ENCODE data around the gene SLC19A3. TPM values are rescaled to one million over a fixed set of nuclear protein-coding genes. Genes with fewer than 3 reads are reported as not detected.

Gene SLC19A3
- total RNA-seq, 2 donors from 2014 or later, result 6.4 to 19.6 TPM

- H3K27ac ChIP-seq, result no peak overlapping the region
- no peaks in the 10 kb centered on the region for H3K27me3 ChIP-seq
- H3K4me3 ChIP-seq, result no peak overlapping the region
- no peak for TF ChIP-seq CTCF (IDR thresholded peaks at IDR 0.05)
- H3K9me3 ChIP-seq, result no peaks in the 10 kb centered on the region
- DNase-seq, result no peak
- no peaks in the 10 kb centered on the region for H3K4me1 ChIP-seq
- intact Hi-C loops (cut with DNase I), result no loop called here
- H3K9ac ChIP-seq (ENCODE audit: low read depth in 2 of 2, low read length in 2 of 2), result no peak overlapping the region
- H3K36me3 ChIP-seq, result no peaks in the 10 kb centered on the region
Observed at GRCh38 chr2:227643990-227644551, 73.8 kb downstream of the SLC19A3 start.

GRCh38 chr2:227642656-227643055, 75.2 kb downstream of the SLC19A3 start:
- no peak for TF ChIP-seq CTCF (IDR thresholded peaks at IDR 0.05)
- Histone ChIP-seq H3K36me3 (no peaks in the 10 kb centered on the region), H3K27ac (no peak overlapping the region), H3K27me3 (no peaks in the 10 kb centered on the region), H3K4me1 (no peaks in the 10 kb centered on the region), H3K9ac (ENCODE audit: low read depth in 2 of 2, low read length in 2 of 2) (no peak overlapping the region), H3K4me3 (no peak overlapping the region), H3K9me3 (no peaks in the 10 kb centered on the region)
- intact Hi-C loops (cut with DNase I), result no loop called here
- DNase-seq, result no peak

GRCh38 chr2:227634201-227634600, 83.6 kb downstream of the SLC19A3 start:
- no peak for TF ChIP-seq CTCF (IDR thresholded peaks at IDR 0.05)
- intact Hi-C loops (cut with DNase I), result no loop called here
- no peaks in the 10 kb centered on the region for H3K36me3 ChIP-seq

More at GRCh38 chr2:227634201-227634600, 83.6 kb downstream of the SLC19A3 start:
- Histone ChIP-seq H3K9me3 (no peaks in the 10 kb centered on the region), H3K4me3 (no peak overlapping the region), H3K4me1 (no peaks in the 10 kb centered on the region), H3K27me3 (no peaks in the 10 kb centered on the region), H3K27ac (no peak overlapping the region), H3K9ac (ENCODE audit: low read depth in 2 of 2, low read length in 2 of 2) (no peak overlapping the region)
- DNase-seq, result no peak

Other genes starting within 250 kb of the SLC19A3 start
- 100 to 1,000 TPM in 1 of 2 donors, 10 to 100 TPM in 1; 83.3 to 101 TPM for gene AGFG1, start 245.9 kb downstream of the SLC19A3 start, total RNA-seq
- not detected for gene SCYGR2, start 119.1 kb downstream of the SLC19A3 start, total RNA-seq
- not detected for gene SCYGR3, start 103.2 kb downstream of the SLC19A3 start, total RNA-seq
- gene SCYGR4, start 100.5 kb downstream of the SLC19A3 start, total RNA-seq, result not detected
- not detected for gene SCYGR5, start 51.2 kb downstream of the SLC19A3 start, total RNA-seq
- not detected for gene SCYGR6, start 6.7 kb upstream of the SLC19A3 start, total RNA-seq
- not detected for gene SCYGR7, start 10.3 kb upstream of the SLC19A3 start, total RNA-seq
- not detected for gene SCYGR8, start 27.9 kb upstream of the SLC19A3 start, total RNA-seq
- gene CCL20, start 95.8 kb upstream of the SLC19A3 start, total RNA-seq, result 10 to 100 TPM; 11.5 to 43.5 TPM
- gene DAW1, start 153.6 kb upstream of the SLC19A3 start, total RNA-seq, result not detected